Activated naive CD8-positive, alpha-beta T cell (primary cell): ENCODE data around the gene TBC1D30.
"Not testable (repeated sequence)": the region's sequence is repeated elsewhere in the genome, so short reads cannot be mapped to it uniquely, and the experiment has no call there.

ENCODE experiments used
- H3K27ac Mint-ChIP-seq: one replicate; pipeline ENCODE4 v1.8.0; 2021; ENCODE audit warnings: mixed read lengths
- H3K27me3 Mint-ChIP-seq: one replicate; pipeline ENCODE4 v1.8.0; 2021; ENCODE audit warnings: mixed read lengths
- H3K36me3 Mint-ChIP-seq: one replicate; pipeline ENCODE4 v1.8.0; 2021; ENCODE audit warnings: mixed read lengths
- H3K4me1 Mint-ChIP-seq: one replicate; pipeline ENCODE4 v1.8.0; 2021; ENCODE audit warnings: low read depth, mixed read lengths
- H3K4me3 Mint-ChIP-seq: one replicate; pipeline ENCODE4 v1.8.0; 2021; ENCODE audit warnings: mild to moderate bottlenecking, mixed read lengths
- H3K9me3 Mint-ChIP-seq: one replicate; pipeline ENCODE4 v1.8.0; 2021; ENCODE audit warnings: low read depth, mixed read lengths

TBC1D30 gene

DNA sequence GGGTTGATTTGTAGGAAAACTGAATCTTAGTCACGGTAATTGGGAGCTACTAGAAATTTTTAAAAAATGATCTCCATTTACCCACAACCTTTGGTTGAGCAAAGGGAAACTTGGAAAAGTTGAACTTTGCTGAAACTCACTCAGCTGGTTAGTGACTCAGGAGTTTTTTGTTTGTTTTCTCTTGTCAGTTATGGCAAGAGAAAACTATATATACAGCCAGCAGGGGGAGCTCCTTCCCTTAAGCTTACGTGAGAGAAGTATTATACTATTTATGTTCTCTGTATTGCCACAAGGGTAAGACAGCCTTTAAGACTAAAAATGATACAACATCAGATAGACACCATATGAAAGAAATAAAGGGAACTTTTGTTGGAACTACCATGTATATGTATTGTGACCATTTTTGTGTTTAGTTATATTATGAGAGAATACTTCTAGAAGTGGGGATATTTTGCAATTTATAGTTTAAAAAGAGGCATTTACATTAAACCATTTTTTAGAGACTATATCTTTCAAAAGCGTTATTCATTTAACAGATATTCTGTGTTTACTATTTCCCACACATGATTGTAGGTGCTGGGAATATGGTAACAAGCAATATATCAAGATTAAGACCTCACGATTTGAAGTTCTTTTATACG lies 28.1 kb upstream of the TBC1D30 start:
- Mint-ChIP-seq H3K4me3 (no peak overlapping the region), H3K36me3 (peaks cover 3% of the 10 kb centered on the region)

DNA sequence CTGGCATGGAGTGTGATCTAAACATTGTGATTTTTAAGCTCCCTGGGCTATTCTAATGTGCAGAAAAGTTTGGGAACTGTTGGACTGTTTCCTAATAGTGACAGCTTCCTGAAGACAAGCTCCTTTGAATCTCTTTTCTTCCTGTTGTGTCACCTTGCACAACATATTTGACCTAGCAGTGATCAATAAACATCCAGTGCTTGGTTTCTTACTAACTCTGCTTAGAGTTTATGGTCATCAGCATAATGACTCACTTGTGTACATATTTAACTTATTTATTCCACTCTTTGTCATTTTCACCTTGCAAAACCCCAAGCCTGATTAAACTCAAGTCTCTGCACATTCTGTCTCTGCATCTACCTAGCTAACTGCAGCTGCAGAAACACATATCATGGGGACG lies 27.3 kb upstream of the TBC1D30 start:
- peaks cover 3% of the 10 kb centered on the region for H3K36me3 Mint-ChIP-seq
- no peak overlapping the region for H3K4me3 Mint-ChIP-seq
- H3K9me3 Mint-ChIP-seq: no peaks in the 10 kb centered on the region
- H3K27ac Mint-ChIP-seq: no peak overlapping the region
- peaks cover 19% of the 10 kb centered on the region for H3K27me3 Mint-ChIP-seq
- peaks cover 2% of the 10 kb centered on the region for H3K4me1 Mint-ChIP-seq

More for the DNA sequence above, 28.1 kb upstream of the TBC1D30 start:
- Mint-ChIP-seq H3K4me1 (no peaks in the 10 kb centered on the region), H3K27me3 (peaks cover 19% of the 10 kb centered on the region), H3K27ac (peak overlapping the region; percentile 34), H3K9me3 (no peaks in the 10 kb centered on the region)

DNA sequence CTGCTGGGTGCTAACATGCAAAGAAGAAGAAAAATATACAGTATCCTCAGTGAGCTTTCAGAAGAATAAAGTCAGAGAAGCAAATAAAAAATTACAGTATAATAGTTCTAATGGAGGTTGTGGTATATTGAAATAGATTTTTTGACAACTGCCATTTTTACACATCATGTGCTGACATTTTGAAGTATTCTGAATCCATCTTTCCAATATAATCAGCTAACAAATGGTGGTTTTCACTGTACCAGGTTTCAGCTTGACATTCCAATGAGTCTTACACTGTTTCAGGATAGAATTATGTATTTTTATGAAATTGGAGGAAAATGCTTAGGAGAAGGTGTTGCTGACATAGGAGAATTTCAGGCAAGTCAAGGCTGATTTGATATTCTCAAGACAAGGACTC lies 26.3 kb upstream of the TBC1D30 start:
- H3K27me3 Mint-ChIP-seq: peaks cover 21% of the 10 kb centered on the region
- no peaks in the 10 kb centered on the region for H3K9me3 Mint-ChIP-seq
- peaks cover 2% of the 10 kb centered on the region for H3K4me1 Mint-ChIP-seq
- H3K4me3 Mint-ChIP-seq: no peak overlapping the region
- H3K36me3 Mint-ChIP-seq: peaks cover 3% of the 10 kb centered on the region
- H3K27ac Mint-ChIP-seq: no peak overlapping the region

GRCh38 chr12:64800640-64801039 lies 23.8 kb upstream of the TBC1D30 start:
- Mint-ChIP-seq H3K4me1 (peaks cover 2% of the 10 kb centered on the region), H3K27me3 (peaks cover 27% of the 10 kb centered on the region), H3K4me3 (no peak overlapping the region), H3K9me3 (no peaks in the 10 kb centered on the region), H3K36me3 (no peaks in the 10 kb centered on the region), H3K27ac (no peak overlapping the region)

- H3K4me3 Mint-ChIP-seq: no peak overlapping the region
- H3K36me3 Mint-ChIP-seq: no peaks in the 10 kb centered on the region
- no peaks in the 10 kb centered on the region for H3K9me3 Mint-ChIP-seq
- peaks cover 2% of the 10 kb centered on the region for H3K4me1 Mint-ChIP-seq
- peaks cover 27% of the 10 kb centered on the region for H3K27me3 Mint-ChIP-seq
- no peak overlapping the region for H3K27ac Mint-ChIP-seq
Observed at GRCh38 chr12:64801381-64801780, 23.1 kb upstream of the TBC1D30 start.

GRCh38 chr12:64802180-64802775 lies 22.2 kb upstream of the TBC1D30 start:
- H3K27ac Mint-ChIP-seq, H3K4me1 Mint-ChIP-seq, H3K36me3 Mint-ChIP-seq, H3K9me3 Mint-ChIP-seq, H3K4me3 Mint-ChIP-seq: not testable (repeated sequence)
- peaks cover 32% of the 10 kb centered on the region for H3K27me3 Mint-ChIP-seq

DNA sequence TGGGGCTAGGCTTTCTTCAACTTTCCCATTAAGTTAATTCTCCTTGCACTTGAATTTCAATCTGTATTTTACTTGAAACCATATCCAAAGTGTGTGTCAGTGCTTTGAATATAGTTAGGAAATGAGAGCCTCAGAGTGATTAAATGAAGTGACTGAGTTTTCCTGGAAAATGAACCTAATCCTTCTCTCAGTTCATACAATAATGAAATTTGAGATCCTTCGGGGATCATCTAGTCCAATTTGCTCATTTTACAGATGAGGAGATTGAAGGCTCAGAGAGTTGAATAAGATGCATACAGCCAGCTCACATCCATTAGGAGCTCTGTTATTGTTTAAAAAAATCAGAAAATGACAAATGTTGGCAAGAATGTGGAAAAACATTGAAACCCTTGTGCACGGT lies 18.3 kb upstream of the TBC1D30 start:
- H3K4me3 Mint-ChIP-seq: no peak overlapping the region
- H3K27me3 Mint-ChIP-seq: peaks cover 22% of the 10 kb centered on the region
- H3K36me3 Mint-ChIP-seq: peaks cover 2% of the 10 kb centered on the region
- no peak overlapping the region for H3K27ac Mint-ChIP-seq
- peaks cover 7% of the 10 kb centered on the region for H3K9me3 Mint-ChIP-seq
- H3K4me1 Mint-ChIP-seq: peaks cover 2% of the 10 kb centered on the region

- Mint-ChIP-seq H3K9me3 (peaks cover 7% of the 10 kb centered on the region), H3K36me3 (peaks cover 2% of the 10 kb centered on the region), H3K27ac (no peak overlapping the region), H3K4me3 (no peak overlapping the region), H3K4me1 (peaks cover 2% of the 10 kb centered on the region), H3K27me3 (peaks cover 25% of the 10 kb centered on the region)
Observed at GRCh38 chr12:64806593-64807460, 17.6 kb upstream of the TBC1D30 start.

- H3K36me3 Mint-ChIP-seq: peaks cover 2% of the 10 kb centered on the region
- no peak overlapping the region for H3K27ac Mint-ChIP-seq
- no peak overlapping the region for H3K4me3 Mint-ChIP-seq
- H3K9me3 Mint-ChIP-seq: peaks cover 7% of the 10 kb centered on the region
- no peaks in the 10 kb centered on the region for H3K4me1 Mint-ChIP-seq
- H3K27me3 Mint-ChIP-seq: peaks cover 23% of the 10 kb centered on the region
Observed at GRCh38 chr12:64808110-64808509, 16.3 kb upstream of the TBC1D30 start.

DNA sequence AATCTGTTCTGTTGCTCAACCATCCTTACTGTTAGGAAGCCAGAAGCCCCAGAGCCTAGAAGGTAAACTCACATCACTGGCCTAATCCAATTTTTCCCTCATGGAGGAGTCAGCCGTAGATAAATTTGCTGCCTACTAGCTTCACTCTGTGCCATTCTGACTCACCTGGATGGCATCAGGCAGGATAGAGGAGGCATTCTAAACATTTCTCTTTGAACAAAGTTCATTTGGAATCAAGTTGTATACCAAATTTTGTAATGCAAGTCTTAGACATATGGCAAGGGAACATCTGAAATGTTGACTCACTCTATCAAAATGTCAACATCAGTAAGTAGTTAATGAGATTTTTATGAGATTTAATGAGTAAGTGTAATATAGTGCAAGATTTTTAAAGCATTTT lies 13.6 kb upstream of the TBC1D30 start:
- Mint-ChIP-seq H3K4me1 (no peaks in the 10 kb centered on the region), H3K9me3 (peaks cover 7% of the 10 kb centered on the region), H3K27ac (no peak overlapping the region), H3K4me3 (no peak overlapping the region), H3K27me3 (peaks cover 14% of the 10 kb centered on the region), H3K36me3 (peaks cover 2% of the 10 kb centered on the region)

DNA sequence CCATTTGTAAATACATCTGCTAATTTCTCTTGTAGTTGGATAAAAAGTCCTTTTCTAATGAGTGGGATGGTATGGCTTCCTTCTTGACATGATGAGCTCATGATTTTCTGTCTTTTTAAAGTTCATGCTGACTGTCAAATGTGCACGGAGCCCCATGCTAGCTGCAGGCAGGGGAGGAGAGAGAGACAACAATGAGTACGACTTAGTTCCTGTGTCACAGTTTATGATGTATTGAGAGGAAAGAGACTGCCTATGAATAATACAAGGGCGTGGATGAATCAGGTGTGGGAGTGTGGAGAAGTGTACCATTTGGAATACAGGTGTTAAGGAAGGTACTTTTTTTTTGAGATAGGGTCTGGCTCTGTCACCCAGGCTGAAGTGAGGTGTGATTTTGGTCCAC lies 10.7 kb upstream of the TBC1D30 start:
- H3K4me3 Mint-ChIP-seq: no peak overlapping the region
- H3K27ac Mint-ChIP-seq: no peak overlapping the region
- H3K9me3 Mint-ChIP-seq: no peaks in the 10 kb centered on the region
- no peaks in the 10 kb centered on the region for H3K4me1 Mint-ChIP-seq
- peaks cover 9% of the 10 kb centered on the region for H3K27me3 Mint-ChIP-seq
- peaks cover 2% of the 10 kb centered on the region for H3K36me3 Mint-ChIP-seq

DNA sequence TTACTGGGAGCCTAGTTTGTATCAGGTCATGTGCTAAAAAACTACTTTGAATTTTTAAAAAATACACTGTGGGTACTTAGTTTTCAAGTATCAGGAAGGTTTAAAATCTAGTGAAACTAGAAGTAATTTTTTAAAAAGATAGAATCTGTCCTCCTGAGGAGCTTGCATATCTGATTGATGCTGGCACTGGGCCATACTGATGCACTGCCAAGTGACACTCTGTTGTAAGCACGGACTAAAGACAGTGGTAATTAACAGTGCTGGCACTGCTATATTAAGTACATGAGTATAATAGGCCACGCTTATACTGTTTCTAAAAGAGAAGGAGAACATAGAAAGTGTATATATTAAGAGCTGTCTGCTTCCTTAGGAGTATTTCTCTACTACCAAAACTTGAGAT lies 10.0 kb upstream of the TBC1D30 start:
- H3K27me3 Mint-ChIP-seq: peaks cover 10% of the 10 kb centered on the region
- no peaks in the 10 kb centered on the region for H3K9me3 Mint-ChIP-seq
- H3K36me3 Mint-ChIP-seq: peaks cover 2% of the 10 kb centered on the region
- H3K4me3 Mint-ChIP-seq: no peak overlapping the region
- H3K27ac Mint-ChIP-seq: no peak overlapping the region
- no peaks in the 10 kb centered on the region for H3K4me1 Mint-ChIP-seq

- H3K4me1 Mint-ChIP-seq: peaks cover 3% of the 10 kb centered on the region
- peaks cover 12% of the 10 kb centered on the region for H3K27me3 Mint-ChIP-seq
- no peak overlapping the region for H3K4me3 Mint-ChIP-seq
- no peaks in the 10 kb centered on the region for H3K9me3 Mint-ChIP-seq
- no peak overlapping the region for H3K27ac Mint-ChIP-seq
- H3K36me3 Mint-ChIP-seq: peaks cover 2% of the 10 kb centered on the region
Observed at GRCh38 chr12:64819816-64820402, 4.5 kb upstream of the TBC1D30 start.

DNA sequence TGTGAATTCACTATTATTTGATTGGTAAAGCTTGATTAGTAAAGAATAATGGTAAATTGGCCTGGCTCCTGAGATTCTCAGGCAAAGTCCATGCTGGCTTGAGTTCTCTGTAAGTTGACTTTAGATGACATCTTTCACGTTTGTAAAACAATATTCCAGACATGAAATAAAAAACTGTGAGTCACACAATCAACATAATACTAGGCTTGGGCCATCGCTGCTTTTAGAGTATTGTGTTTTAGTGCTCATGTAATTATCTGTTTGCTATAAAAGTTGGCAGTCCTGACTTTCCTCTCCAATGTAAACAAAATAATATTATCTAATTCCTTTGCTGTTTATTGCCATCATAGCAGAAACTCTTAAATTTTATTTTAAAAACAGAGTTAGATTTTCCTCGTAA lies 3.9 kb upstream of the TBC1D30 start:
- no peak overlapping the region for H3K4me3 Mint-ChIP-seq

GRCh38 chr12:64821116-64821630 lies 3.3 kb upstream of the TBC1D30 start:
- H3K36me3 Mint-ChIP-seq: peaks cover 2% of the 10 kb centered on the region
- peaks cover 17% of the 10 kb centered on the region for H3K27me3 Mint-ChIP-seq
- no peak overlapping the region for H3K27ac Mint-ChIP-seq
- H3K4me1 Mint-ChIP-seq: peaks cover 10% of the 10 kb centered on the region
- H3K4me3 Mint-ChIP-seq: no peak overlapping the region
- no peaks in the 10 kb centered on the region for H3K9me3 Mint-ChIP-seq

More for the DNA sequence above, 3.9 kb upstream of the TBC1D30 start:
- H3K9me3 Mint-ChIP-seq: no peaks in the 10 kb centered on the region
- H3K36me3 Mint-ChIP-seq: peaks cover 2% of the 10 kb centered on the region
- peaks cover 13% of the 10 kb centered on the region for H3K27me3 Mint-ChIP-seq
- H3K4me1 Mint-ChIP-seq: peaks cover 6% of the 10 kb centered on the region
- no peak overlapping the region for H3K27ac Mint-ChIP-seq
